GM12891 (cell line): ENCODE measurements around the gene JAZF1.

ENCODE experiments used
- DNase-seq: peaks from one replicate; pipeline ENCODE4 v3.0.0; 2011; ENCODE audit warnings: low spot score; ENCODE audit not compliant: insufficient read length
- FAIRE-seq: peaks from 2 replicates; lab custom pipeline; 2011; peaks lifted over from hg19 to GRCh38; lab: Jason Lieb, UNC
- PAX5 ChIP-seq: IDR thresholded peaks from 2 replicates; pipeline ENCODE4 v1.6.1; 2011; ENCODE audit warnings: low read length, moderate library complexity, mild to moderate bottlenecking; ENCODE audit not compliant: insufficient read depth, severe bottlenecking
- POLR2A ChIP-seq: IDR thresholded peaks from 2 replicates; pipeline ENCODE4 v1.6.1; 2011; ENCODE audit warnings: low read depth, low read length, control low read depth
- POLR2AphosphoS5 ChIP-seq: IDR thresholded peaks from 2 replicates; pipeline ENCODE4 v1.6.1; 2011; ENCODE audit warnings: low read depth, low read length, control low read depth
- POU2F2 ChIP-seq: IDR thresholded peaks from 2 replicates; pipeline ENCODE4 v1.6.1; 2011; ENCODE audit warnings: low read depth, mild to moderate bottlenecking, control low read depth, low read length, moderate library complexity
- SPI1 ChIP-seq: IDR thresholded peaks from 2 replicates; pipeline ENCODE4 v1.6.1; 2011; ENCODE audit warnings: low read depth, low read length, control low read depth
- TAF1 ChIP-seq: IDR thresholded peaks from 2 replicates; pipeline ENCODE4 v1.6.1; 2011; ENCODE audit warnings: low read depth, low read length, control low read depth

Gene JAZF1

DNA sequence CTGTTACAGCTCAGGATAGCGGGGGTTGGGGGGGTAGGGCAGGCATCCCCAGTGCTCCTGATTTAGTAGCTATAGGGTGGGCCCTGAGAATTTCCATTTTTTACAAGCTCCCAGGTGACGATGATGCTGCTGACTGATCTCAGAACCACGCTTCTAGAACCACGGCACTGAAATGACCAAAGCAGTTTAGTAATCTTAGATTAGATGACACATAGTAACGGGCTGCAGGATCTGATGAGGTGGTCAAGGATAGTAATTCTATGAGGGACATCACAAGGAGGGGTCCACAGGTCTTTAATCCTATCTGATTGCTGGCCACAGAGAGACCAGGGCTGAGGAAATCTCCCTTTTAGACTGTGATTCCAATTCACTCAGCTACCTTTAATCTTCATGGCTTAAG lies 167.2 kb downstream of the JAZF1 start:
- TF ChIP-seq POU2F2 (no peak), SPI1 (no peak), TAF1 (no peak), POLR2AphosphoS5 (no peak), POLR2A (no peak), PAX5 (no peak)
- no peak for DNase-seq
- FAIRE-seq: no peak

DNA sequence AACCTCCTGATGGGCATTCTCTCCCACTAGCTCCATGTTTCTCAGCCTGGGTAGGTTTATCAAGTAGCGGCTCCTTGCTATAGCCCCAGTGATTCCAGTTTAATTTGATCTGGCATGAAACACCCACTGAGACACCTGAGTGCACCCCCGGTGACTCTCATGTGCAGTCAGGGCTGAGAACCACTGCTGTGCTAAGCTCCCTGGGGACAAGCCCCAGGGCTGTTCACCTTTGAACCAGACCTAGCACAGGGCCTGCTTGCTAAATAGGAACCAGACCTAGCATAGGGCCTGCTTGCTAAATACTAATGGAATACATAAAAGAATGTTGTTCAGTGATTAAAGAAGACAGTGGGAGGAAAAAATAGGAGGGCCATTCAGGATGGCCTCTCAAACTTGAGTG lies 167.6 kb downstream of the JAZF1 start:
- no peak for FAIRE-seq
- DNase-seq: no peak
- no peak for TF ChIP-seq PAX5

DNA sequence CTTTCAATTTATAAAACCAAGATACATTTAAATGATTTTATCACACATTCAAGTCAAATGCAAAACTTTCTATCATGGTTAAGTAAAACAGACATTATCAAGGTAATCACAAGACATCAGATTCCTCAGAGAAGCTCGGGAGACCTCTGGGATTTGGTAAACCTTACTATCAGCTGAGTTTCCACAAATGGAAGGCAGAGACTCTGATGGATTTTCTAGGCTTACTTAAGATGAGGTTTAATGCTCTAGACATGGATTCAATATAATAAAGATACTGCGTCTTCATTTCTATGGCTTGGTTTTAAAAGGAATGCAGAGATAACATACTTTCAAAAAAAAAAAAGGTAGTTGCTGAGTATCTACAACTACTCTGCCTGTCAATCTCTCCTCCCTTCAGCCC lies 171.7 kb downstream of the JAZF1 start:
- TF ChIP-seq PAX5 (no peak), TAF1 (no peak), POLR2A (no peak), POU2F2 (no peak), POLR2AphosphoS5 (no peak), SPI1 (no peak)
- DNase-seq: no peak
- FAIRE-seq: no peak

DNA sequence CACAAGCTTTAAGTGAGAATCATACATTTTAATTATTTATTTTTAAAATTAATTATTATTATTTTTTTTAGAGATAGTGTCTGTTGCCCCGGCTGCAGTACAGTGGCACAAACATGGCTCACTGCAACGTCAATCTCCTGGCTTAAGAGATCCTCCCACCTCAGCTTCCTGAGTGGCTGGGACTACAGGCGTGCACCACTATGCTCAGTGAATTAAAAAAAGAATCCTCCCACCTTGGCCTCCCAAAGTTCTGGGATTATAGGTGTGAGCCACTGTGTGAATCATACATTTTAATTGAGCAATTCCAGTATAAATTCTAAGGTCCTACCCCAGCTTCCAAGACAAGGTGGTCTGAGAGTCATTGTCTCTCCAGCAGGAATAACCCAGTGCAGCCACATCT lies 172.4 kb downstream of the JAZF1 start:
- TF ChIP-seq POLR2A (no peak), POU2F2 (no peak), SPI1 (no peak), TAF1 (no peak), POLR2AphosphoS5 (no peak), PAX5 (no peak)
- no peak for DNase-seq
- FAIRE-seq: no peak

DNA sequence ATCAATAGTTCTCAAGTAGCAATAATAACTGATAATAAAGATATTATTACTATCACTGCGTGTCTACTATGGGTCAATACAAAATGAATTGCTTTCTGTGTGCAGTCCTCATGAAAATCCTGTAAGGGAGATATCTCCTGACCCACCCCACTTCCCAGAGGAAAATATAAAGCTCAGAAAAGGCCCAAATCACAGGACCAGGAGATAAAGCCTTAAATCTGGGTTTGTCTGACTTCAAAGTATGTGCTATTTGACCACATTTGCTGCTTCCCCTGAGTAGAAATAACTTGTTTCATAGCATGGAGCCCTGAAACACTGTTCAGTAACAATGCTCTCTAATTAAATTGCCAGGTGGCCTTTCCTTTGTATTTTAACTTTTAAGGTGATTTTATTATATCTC lies 174.1 kb downstream of the JAZF1 start:
- DNase-seq: no peak
- TF ChIP-seq POU2F2 (no peak), SPI1 (no peak)
- FAIRE-seq: no peak

DNA sequence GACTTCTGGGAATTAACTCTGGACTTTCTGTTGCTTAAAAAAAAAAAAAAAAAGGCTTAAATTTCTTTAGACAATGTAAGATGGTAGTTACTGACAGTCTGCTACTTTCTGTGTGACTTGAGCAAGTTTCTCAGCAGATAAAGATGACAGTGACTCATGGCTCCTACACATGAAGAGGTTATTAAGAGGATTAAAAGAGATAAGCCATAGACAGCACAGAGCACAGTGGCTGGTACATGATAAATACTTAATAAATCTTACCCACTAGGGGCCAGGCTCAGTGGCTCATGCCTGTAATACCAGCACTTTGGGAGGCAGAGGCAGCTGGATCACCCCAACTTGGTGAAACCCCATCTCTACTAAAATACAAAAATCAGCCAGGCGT lies 174.8 kb downstream of the JAZF1 start:
- no peak for FAIRE-seq
- DNase-seq: no peak

DNA sequence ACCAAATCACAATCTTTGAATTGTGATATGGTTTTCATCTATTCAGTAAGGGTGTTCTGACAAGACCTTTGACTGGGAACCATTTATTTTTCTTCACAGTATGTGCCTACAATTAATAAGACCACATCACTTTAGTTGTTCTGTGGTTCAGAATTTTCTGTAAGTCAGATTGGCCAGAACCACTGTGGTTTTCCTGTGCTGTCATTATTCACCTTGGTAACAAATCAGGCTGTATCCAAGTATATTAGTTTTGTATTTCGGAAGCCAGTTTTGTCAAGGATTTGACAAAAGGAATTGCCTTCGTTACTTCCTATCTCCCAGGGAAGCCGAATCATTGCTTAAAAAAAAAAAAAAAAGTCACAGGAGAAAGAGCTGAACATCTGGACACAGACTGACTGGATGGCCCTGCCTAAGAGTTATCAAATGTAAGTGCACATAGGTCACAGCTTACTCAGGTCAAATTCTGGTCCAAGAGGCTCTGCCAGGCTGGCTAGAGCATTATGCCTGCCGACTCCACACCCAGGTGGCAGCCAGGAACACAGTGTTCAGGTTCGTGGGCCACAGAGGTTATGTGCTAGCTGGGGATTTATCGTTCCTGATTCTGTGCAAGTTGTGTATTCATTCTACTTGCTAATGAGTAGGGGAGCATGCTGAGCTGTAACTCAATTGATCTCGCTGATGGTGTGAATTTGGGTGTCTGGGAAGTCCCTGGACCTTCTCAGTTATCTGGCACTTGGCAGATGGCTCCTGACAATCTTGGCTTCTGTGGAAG lies 175.3 kb downstream of the JAZF1 start:
- no peak for DNase-seq
- TF ChIP-seq PAX5 (no peak), TAF1 (no peak)
- FAIRE-seq: no peak

More for the DNA sequence above, 174.8 kb downstream of the JAZF1 start:
- TF ChIP-seq POU2F2 (no peak), POLR2AphosphoS5 (no peak), TAF1 (no peak), SPI1 (no peak), POLR2A (no peak), PAX5 (no peak)

DNA sequence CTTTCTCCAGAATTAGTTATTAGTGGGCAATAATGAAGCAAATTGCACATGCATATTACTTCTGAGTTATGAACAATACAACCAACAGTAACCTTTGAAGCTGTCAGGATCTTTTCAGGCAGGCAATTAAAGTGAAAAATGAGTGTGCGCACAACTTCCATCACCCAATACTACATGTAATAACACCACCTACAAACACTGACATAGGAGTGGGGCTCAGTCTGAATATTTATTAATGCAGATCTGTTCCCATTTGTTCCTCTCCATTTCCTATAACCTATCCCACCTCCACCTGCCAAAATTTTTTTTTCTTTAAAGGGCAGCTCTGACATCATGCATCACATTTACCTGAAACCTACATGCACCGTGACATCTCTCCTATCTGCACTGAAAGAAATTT lies 177.2 kb downstream of the JAZF1 start:
- FAIRE-seq (no peak), DNase-seq (no peak)
- TF ChIP-seq POLR2A: no peak

DNA sequence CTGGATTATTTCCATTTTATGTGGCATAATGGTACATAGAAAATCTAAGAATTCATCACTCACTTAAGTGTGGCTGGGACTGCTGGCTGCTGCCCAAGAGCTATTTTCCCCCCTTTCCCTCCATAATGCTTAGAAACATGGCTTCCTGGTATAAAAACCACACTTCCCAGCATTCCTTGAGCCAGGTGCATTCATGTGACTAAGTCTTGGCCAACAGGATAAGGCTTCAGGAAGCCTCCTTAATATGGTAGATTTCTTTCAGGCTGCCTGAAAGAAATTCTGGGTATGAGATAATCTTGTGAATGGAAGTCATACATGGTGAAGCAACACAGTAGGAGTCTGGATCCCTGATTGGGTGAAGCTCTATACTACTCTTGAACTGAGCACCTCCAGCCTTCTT lies 178.0 kb downstream of the JAZF1 start:
- TF ChIP-seq POU2F2 (no peak), TAF1 (no peak), SPI1 (no peak), PAX5 (no peak)
- FAIRE-seq (no peak), DNase-seq (no peak)

DNA sequence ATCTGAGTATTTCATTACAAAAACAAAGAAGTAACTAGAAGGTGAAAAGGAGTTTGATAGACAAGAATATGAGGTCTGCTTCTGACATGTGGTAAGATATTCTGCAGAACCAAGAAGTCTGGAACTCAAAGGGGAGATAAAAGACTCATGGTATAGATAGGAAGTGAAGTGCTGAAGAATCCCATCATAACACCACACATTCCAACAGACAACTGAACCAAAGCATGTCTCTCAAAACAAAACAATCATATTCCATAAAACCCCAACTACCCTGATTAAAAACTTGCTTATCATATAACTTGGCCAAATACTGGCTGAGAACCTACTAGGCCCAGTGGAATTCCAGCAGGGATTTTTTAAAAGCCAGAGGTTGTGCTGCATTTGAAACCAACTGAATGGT lies 178.7 kb downstream of the JAZF1 start:
- FAIRE-seq: no peak
- TF ChIP-seq PAX5 (no peak), POU2F2 (no peak), TAF1 (no peak), SPI1 (no peak), POLR2A (no peak), POLR2AphosphoS5 (no peak)
- DNase-seq: no peak

DNA sequence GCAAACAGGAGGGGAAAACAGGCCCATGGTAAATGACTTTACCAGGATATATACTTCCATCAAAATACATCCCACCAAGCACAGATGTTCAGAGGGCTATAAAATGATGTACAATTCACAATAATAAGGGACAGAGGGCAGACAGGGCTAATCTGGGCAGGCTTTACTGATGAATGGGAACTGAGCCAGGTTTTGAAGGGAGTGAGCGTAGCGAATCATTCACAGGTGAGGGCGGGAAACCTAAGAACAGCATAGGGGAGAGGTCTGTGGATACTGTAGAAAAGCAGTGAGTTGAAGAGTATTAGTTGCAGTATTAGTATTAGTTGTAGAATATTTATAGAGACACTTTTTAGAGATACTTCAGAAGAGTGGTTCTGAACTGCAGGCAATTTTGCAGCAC lies 180.8 kb downstream of the JAZF1 start:
- FAIRE-seq: no peak
- DNase-seq: no peak
- TF ChIP-seq SPI1 (no peak), TAF1 (no peak), PAX5 (no peak), POLR2A (no peak), POU2F2 (no peak), POLR2AphosphoS5 (no peak)
